ENCODE results near the gene DOK3.

GRCh38 chr5:177453852-177454396 lies 55.7 kb downstream of the DOK3 start:
- TF ChIP-seq CTCF (IDR thresholded peaks at IDR 0.05) (no peak), POLR2A (IDR thresholded peaks at IDR 0.05) (no peak)

All from lower leg skin (tissue), 3 donors.